Posterior cingulate gyrus (tissue), 11 donors: ENCODE data around the gene FRMD4A.

Source experiments
- DNase-seq, 10 donors: peaks; one replicate each; pipeline versions ENCODE4 v3.0.0 to v3.0.0-alpha.2; 2020 to 2021; ENCODE audit warnings: mixed read lengths in 3 of 10
- intact Hi-C: fragments of 100-400 bp; cut with DNase I; formaldehyde crosslinking; loops from one replicate; pipeline ENCODE4 v1.15.1; 2023

The FRMD4A gene

DNA sequence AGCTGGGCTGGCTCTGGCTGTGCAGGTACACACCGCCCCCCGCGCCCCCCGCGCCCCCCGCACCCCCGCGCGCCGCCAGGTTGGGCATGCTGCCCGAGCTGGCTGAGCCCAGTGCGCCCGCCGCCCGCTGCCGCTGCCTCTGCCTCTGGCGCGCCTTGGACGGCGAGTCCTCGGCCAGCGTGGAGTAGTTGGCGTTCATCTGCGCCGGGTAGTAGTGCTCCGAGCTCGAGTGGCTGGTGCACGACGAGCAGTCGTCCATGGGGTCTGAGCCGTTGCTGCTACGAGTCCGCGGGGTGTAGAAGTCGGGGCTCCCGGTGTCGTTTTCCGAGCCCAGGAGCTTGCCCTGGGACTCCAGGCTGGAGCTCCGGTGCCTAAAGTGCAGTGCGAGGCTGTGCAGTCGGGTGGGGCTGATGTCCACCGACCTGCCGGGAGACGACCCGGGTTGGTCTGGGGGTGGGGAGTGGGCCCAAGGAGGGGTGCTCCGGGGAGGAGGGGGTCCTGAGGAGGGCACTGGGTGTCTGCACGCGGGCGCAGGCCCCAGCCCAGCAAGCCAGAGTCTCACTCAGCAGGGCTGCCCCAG is 673.5 kb downstream of the FRMD4A start:
- intact Hi-C loops: no loop called here
- peak in 1 of 10 donors; percentile 86 for DNase-seq

DNA sequence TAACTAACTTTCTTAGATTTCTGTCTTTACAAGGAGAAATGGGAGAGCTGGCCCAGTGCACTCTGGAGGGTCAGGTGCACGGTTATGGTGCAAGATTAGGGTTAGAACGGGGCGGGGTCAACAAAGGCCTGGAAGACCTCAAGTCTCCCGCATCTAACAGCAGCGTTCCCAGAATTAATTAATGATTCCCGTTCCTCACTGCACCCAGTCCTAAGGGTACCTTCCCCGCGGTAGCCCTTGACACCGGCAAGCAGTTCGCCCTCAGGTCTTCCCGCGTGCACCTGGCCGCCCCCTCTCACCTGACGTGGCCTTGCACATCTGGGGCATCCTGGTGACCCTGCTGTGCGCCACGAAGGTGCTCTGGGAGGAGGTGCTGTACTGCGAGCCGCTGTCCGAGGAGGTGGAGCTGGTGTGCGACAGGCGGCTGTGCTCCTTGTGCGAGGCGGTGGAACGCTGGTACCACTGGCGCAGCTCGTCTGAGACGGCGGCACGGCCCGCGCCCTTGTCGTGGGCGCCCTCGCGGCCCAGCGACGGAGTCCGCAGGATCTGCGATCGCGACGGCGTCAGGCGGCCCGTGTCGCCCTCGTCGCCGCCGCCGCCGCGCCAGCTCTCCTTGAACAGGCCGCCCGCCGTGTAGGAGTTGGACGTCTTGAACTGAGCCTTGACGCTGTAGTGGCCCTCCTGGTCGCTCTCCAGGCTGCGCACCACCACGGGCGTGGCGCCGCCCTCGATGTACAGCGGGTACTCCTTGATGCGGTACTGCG is 674.2 kb downstream of the FRMD4A start:
- intact Hi-C loops: no loop called here
- DNase-seq: no peak

DNA sequence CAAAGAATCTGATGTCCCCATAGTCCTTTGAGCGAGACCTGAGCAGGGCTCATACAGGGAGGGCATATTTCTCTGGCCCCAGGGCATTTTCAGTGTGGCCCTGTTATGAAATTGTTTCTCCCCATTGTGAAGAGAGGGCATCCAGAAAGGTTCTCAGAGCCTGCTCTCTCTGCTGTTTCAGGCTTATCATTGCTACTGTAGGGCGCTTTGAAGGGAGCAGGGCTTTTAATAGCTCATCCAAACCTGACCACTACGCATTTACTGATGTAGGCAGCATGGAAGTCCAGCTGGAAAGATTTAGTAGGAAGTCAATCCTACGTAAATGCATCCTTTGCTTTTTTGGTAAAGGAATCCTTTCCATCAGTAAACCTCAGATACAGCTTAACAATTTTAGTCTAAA is 675.9 kb downstream of the FRMD4A start:
- intact Hi-C loops: no loop called here
- no peak for DNase-seq

DNA sequence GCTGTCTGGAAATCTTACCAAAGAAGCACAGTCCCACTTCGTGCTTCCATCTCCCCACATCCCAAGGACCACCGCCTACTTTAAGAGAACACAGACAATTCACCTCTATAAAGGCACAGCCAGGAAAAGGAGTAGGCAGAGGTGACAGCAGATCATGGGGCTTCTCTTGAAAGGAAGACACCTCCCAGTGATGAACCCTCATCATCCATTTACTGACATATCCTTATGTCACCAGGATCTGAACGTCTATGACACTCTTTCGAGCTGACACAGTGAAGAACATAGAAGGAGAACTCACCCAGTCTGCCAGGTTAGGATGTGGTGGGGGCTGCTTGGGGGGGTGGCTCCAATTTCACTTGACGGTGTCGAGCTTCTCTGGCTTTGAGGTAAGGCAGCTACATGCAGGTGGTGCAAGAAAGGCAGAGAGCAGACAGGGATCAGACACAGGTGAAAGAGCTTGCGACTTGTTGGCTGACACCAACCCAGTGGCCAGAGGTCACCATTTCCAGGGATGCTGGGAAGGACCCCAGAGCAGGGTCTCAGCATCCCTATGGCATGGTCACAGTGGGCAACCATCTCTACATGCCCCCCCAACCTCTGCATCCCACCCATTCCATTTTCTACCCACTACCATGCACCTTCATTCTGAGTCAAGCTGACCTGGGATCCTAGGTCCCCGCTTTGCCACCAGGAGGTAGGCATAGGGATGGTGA is 676.5 kb downstream of the FRMD4A start:
- DNase-seq: no peak
- intact Hi-C loops: no loop called here

- DNase-seq: no peak
- intact Hi-C loops: no loop called here
Measured at GRCh38 chr10:13652860-13653259, 677.9 kb downstream of the FRMD4A start.

DNA sequence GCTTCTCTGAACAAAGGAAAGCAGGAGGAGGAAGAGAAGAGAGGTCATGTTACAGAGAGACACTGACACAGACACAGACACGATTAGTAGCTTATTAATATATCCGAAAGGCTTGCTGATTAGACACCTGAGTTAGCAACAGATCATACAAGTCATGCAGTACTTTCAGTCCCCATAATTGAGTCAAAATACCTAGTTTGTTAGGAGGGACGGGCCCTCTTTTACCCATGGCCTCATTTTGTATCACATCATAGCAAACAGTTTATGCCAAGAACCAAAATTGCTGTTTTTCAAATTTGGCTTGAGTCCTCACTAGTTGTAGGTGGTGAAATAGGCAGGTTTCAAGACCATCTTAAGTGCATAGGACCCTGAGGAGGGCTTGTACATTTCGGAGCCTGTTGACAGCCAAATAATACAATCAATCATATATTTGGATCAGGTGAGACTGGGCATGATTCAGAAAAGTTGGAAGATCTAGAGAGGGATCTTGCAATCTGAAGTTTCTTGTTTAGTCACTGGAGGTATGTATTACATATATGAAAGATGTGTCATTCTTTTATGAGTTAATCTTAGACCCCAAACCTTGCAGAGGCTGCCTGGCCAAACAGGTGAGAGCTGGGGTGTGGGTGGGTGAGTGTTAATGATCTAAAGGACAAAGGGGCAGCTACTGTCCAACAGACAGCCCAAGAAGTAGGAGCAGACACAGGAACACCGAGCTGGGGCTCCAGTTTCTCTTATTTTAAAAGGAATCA is 678.6 kb downstream of the FRMD4A start:
- intact Hi-C loops: no loop called here
- DNase-seq: no peak

- intact Hi-C loops: no loop called here
- DNase-seq: no peak
Measured at GRCh38 chr10:13650961-13651360, 679.8 kb downstream of the FRMD4A start.

DNA sequence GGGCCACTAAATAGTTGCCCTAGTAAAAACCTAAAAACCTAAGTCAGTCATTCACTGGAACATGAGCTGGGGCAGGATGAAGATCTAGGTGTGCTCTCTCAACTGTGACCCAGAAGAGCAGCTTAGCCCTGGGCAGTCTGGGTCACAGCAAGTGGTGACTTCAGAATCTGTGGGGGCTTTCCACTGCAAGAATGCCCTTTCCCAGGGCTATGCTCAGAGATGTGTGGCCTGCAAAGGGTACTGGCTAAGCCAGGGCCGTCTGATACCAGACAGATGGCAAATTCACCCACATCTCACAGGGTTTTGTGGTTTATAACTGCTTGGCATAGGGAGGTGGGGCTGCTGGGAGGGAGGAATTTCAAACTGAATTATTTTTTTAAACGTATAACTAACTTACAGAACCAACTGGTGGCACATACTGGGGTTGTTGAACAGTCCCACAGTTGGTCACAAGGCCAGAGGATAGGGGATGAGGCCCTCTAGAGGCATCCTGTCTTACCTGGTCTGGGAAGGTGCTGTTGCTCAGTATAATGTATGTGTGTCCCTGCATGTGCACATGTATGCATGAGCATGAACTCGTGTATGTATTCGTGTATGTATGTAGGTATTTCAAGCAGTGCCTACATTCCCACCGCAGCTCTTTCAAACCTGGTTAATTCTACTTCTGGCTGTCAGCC is 680.7 kb downstream of the FRMD4A start:
- intact Hi-C loops: no loop called here
- DNase-seq: no peak

DNA sequence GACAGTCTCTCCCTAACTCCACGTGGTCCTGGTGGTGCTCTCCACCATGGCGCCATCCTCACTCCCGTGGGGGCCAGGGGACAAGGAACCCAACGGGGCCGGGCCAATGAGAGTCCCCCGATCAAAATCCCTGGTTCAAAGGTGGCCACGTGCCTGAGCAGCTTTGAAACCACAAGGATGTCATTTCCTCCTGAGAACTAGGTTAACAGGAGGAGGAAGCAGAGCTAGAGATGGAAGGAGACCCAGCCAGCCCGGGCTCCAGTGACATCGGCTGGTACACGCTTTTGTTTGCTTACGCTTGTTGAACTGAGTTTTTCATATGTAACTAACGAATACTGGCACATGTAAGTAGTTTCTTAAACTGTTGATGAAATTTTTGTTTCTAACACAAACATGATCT is 682.3 kb downstream of the FRMD4A start:
- intact Hi-C loops: no loop called here
- no peak for DNase-seq

DNA sequence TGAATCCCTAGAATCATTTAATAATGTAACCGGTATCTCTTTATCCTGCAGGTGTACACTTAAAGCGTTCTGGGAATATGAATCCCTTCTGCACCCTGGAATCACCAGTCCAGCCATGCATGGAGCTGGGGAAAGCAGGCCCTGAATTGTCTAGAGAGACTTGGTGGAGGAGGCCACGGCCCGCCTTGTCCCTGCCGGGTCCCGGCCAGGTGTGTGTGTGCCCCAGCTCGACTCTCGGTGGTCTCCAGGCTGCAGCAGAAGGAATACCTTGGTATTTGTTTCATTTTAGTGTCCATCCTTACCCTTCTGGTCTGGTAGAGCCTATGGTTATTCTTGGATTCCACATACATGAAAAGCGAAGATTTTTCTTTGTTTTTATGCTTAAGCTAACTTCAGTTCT is 685.9 kb downstream of the FRMD4A start:
- DNase-seq: no peak
- intact Hi-C loops: no loop called here

GRCh38 chr10:13643016-13643415 is 687.7 kb downstream of the FRMD4A start:
- intact Hi-C loops: no loop called here
- no peak for DNase-seq

DNA sequence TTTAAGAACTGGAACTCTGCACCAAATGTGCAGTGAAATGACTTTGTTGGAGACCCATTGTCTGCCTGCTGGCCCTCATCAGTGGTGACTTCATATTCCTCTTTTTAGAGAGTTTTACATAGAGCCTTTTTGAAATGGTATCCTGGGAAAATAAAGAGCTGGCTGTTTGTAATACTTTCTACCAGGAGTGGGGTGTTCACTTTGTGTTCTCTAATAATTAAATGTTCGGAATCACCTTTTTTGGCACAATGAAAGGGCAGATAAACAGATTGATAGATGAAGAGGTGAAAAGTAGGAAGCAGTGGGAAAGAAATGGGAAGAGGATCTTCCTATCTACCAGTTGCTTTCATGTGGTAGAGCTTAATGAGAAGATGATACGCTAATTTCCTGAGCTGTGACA is 688.4 kb downstream of the FRMD4A start:
- intact Hi-C loops: no loop called here

DNA sequence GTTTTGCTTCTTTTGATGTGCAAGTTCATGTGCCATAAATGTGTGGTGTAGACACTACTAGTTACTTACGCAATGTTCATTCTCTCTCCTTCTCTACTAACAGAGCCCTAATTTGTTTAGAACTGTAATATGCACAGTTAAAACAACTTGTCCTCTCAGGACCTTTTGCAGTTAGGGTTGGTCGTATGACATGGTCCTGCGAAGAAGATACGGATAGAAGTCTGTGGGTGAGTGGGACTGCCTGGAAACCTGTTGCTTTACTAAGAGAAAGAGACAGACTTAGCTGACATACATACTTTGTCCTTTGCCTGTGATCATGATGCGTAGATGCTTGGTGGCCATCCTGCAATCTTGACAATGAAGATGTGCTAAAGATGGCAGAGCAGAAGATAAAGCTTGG is 692.8 kb downstream of the FRMD4A start:
- intact Hi-C loops: no loop called here
- DNase-seq: no peak

More for the DNA sequence above, 688.4 kb downstream of the FRMD4A start:
- DNase-seq: no peak

GRCh38 chr10:13637303-13637856 is 693.3 kb downstream of the FRMD4A start:
- no peak for DNase-seq
- intact Hi-C loops: no loop called here

DNA sequence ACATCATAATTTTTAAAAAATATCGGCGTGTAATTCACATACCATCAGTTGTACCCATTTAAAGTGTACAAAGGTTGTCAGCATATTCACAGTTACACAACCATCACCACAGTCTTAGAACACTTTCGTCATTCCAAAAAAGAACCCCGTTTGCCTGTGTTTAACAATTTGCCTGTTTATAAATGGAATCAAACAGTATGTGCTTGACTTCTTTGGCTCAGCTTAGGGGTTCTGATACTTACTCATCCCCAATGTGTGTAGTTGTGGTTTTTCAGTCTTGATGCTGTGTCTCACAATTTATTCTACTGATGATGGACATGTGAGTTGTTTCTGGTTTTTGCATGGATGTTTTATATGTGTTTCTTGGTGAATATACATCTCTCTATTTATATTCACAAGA is 693.9 kb downstream of the FRMD4A start:
- no peak for DNase-seq
- intact Hi-C loops: no loop called here

GRCh38 chr10:13634207-13634606 is 696.5 kb downstream of the FRMD4A start:
- no peak for DNase-seq
- intact Hi-C loops: no loop called here

DNA sequence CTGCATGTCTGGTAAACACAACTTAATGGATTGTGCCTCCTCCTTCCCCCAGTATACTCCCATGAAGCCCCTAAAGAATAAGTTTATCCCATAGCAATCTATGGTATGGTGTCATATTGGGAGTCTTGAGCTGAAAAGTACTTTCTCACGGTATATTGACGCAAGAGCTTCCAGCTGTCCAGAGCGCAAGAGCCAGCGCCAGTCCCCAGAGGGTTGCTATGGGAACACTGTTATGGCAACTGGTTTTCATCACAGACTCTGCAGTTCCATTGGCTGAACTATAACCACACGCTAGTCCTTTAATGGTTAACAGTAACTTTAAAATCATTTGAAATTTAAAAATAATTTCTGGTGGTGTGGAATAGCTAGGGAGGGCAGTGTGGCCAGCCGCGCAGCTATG is 697.0 kb downstream of the FRMD4A start:
- DNase-seq: peak in 2 of 10 donors; percentile 47 to 89
- intact Hi-C loops: no loop called here

- no peak for DNase-seq
- intact Hi-C loops: no loop called here
Measured at GRCh38 chr10:13632884-13633440, 697.8 kb downstream of the FRMD4A start.

DNA sequence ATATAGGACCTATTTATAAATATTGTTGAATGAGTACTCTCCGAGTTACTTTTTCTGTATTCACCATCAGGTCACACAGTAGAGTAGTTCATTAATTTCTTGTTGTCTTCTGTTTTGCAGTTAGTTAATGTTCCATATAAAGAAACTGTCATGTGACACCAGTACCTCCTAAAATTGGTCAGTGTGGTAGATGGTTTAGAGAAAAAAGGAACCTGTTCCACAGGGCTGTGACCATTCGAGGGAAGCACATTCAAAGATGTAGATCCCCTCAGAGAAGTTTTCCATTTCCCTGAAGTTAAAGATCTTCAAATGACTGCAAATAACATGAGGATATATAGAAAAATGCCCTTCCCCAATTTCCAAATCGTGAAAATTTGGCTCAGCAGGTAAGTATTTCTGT is 698.3 kb downstream of the FRMD4A start:
- DNase-seq: no peak
- intact Hi-C loops: no loop called here

GRCh38 chr10:13631594-13631993 is 699.1 kb downstream of the FRMD4A start:
- intact Hi-C loops: no loop called here

More at GRCh38 chr10:13631594-13631993, 699.1 kb downstream of the FRMD4A start:
- DNase-seq: no peak
